HCT116 (cell line): Measurements from ENCODE around the gene GGCT. TPM values are rescaled to one million over a fixed set of nuclear protein-coding genes. Genes with fewer than 3 reads are reported as not detected.

Experiments
- ATAC-seq: fragments of 200-7000 bp; cut with Tn5 transposase; 2 replicates; pipeline ENCODE4 v1.9.1; 2020; ENCODE audit warnings: mild to moderate bottlenecking, moderate library complexity
- BruUV-seq: library from RNA; stranded (reverse); fragments of 400-500 nt; replicated peaks from 2 replicates; lab custom pipeline; 2021; lab: Mats Ljungman, UMichigan
- CTCF ChIA-PET: fragments of 300-600 bp; sonication (Branson Sonifier 250); formaldehyde crosslinking; loops from one replicate; lab custom pipeline; 2021; ENCODE audit warnings: antibody characterized with exemption; lab: Charles Lee
- POLR2A ChIA-PET: fragments of 300-600, 350-600 bp; sonication (Branson Sonifier 250); formaldehyde crosslinking; loops from one replicate; lab custom pipeline; 2021; ENCODE audit warnings: antibody characterized with exemption; lab: Charles Lee
- RAD21 ChIA-PET, 2 experiments: fragments of 300-600 bp; sonication (Branson Sonifier 250); formaldehyde crosslinking; loops; one replicate each; lab custom pipeline; 2023; ENCODE audit warnings: low total read pairs in 2 of 2; ENCODE audit not compliant: uncharacterized antibody in 2 of 2, unreplicated experiment in 2 of 2, low non-redundant PET in 1 of 2; lab: Charles Lee
- DNase-seq: peaks from one replicate; pipeline ENCODE4 v3.0.0-alpha.2; 2010; ENCODE audit warnings: low read depth, low spot score
- H2AFZ ChIP-seq: fragments of 200-600 bp; shearing (Covaris generic), sonication (generic); 2 replicates; pipeline ENCODE4 v1.6.1; 2017; ENCODE audit warnings: low read depth, mixed run types, mixed read lengths, antibody characterized with exemption, low read length; ENCODE audit not compliant: poor library complexity, severe bottlenecking
- H3K27ac ChIP-seq: 2 replicates; pipeline ENCODE4 v1.5.1; 2012; ENCODE audit warnings: low read depth, low read length
- H3K27me3 ChIP-seq: fragments of 200-600 bp; sonication (generic); 2 replicates; pipeline ENCODE4 v1.6.1; 2016; ENCODE audit warnings: mixed run types, low read length, mixed read lengths; ENCODE audit not compliant: insufficient read depth
- H3K36me3 ChIP-seq, 2 experiments: fragments of 200-500 bp in 1 of 2; fragments of 200-600 bp in 1 of 2; sonication (Bioruptor generic) in 1 of 2; sonication (generic) in 1 of 2; 2 replicates each; pipeline versions ENCODE4 v1.5.1 to v1.6.1; 2014 to 2016; ENCODE audit warnings: low read length in 2 of 2, inconsistent platforms in 1 of 2, mixed read lengths in 1 of 2, mixed run types in 1 of 2; ENCODE audit not compliant: insufficient read depth in 2 of 2, control insufficient read depth in 1 of 2
- H3K4me1 ChIP-seq, 2 experiments: fragments of 200-600 bp in 1 of 2; sonication (generic) in 1 of 2; 2 replicates each; pipeline versions ENCODE4 v1.5.1 to v1.6.1; 2012 to 2017; ENCODE audit warnings: low read length in 2 of 2, inconsistent platforms in 1 of 2, mild to moderate bottlenecking in 1 of 2, mixed read lengths in 1 of 2, mixed run types in 1 of 2, moderate library complexity in 1 of 2; ENCODE audit not compliant: insufficient read depth in 2 of 2, control insufficient read depth in 1 of 2
- H3K4me2 ChIP-seq: fragments of 200-600 bp; sonication (generic); 2 replicates; pipeline ENCODE4 v1.6.1; 2017; ENCODE audit warnings: mixed run types, low read length, mixed read lengths
- H3K4me3 ChIP-seq, 2 experiments: fragments of 200-600 bp in 1 of 2; sonication (generic) in 1 of 2; replicated peaks in 1 of 2; 2 replicates each; pipeline ENCODE4 v1.5.1; 2011 to 2016; ENCODE audit warnings: low read length in 2 of 2, control low read depth in 1 of 2, low read depth in 1 of 2, mild to moderate bottlenecking in 1 of 2, mixed read lengths in 1 of 2, mixed run types in 1 of 2
- H3K79me2 ChIP-seq: fragments of 200-600 bp; sonication (generic); 2 replicates; pipeline ENCODE4 v1.6.1; 2017; ENCODE audit warnings: mild to moderate bottlenecking, mixed run types, low read length, moderate library complexity, mixed read lengths; ENCODE audit not compliant: insufficient read depth
- H3K9ac ChIP-seq: fragments of 200-600 bp; sonication (generic); 2 replicates; pipeline ENCODE4 v1.6.1; 2016; ENCODE audit warnings: low read length, mixed read lengths
- H3K9me2 ChIP-seq: fragments of 200-600 bp; sonication (generic), shearing (Covaris generic); 2 replicates; pipeline ENCODE4 v1.6.1; 2017; ENCODE audit warnings: mixed run types, mild to moderate bottlenecking, moderate library complexity; ENCODE audit not compliant: insufficient read depth
- H3K9me3 ChIP-seq, 2 experiments: fragments of 200-500 bp in 1 of 2; fragments of 200-600 bp in 1 of 2; sonication (Bioruptor generic) in 1 of 2; sonication (generic) in 1 of 2; 2 replicates each; pipeline ENCODE4 v1.6.1; 2014 to 2017; ENCODE audit warnings: low read length in 2 of 2, mixed read lengths in 2 of 2, inconsistent platforms in 1 of 2, low read depth in 1 of 2, mild to moderate bottlenecking in 1 of 2, mixed run types in 1 of 2, moderate library complexity in 1 of 2; ENCODE audit not compliant: control insufficient read depth in 1 of 2, insufficient read depth in 1 of 2
- H4K20me1 ChIP-seq: fragments of 200-600 bp; sonication (generic), shearing (Covaris generic); 2 replicates; pipeline ENCODE4 v1.6.1; 2017; ENCODE audit warnings: mixed run types, mild to moderate bottlenecking, moderate library complexity; ENCODE audit not compliant: insufficient read depth
- CBX3 ChIP-seq: IDR thresholded peaks from 2 replicates; pipeline ENCODE4 v1.6.1; 2012; ENCODE audit warnings: low read depth
- CEBPB ChIP-seq: IDR thresholded peaks from 2 replicates; pipeline ENCODE4 v1.6.1; 2012; ENCODE audit warnings: low read depth
- EGR1 ChIP-seq: IDR thresholded peaks from 2 replicates; pipeline ENCODE4 v1.6.1; 2012; ENCODE audit warnings: low read depth
- EZH2 ChIP-seq: fragments of 200-600 bp; sonication (generic); IDR thresholded peaks from 2 replicates; pipeline ENCODE4 v1.6.1; 2017; ENCODE audit warnings: antibody characterized with exemption, mixed run types
- POLR2AphosphoS5 ChIP-seq: IDR thresholded peaks from 2 replicates; pipeline ENCODE4 v1.6.1; 2011; ENCODE audit warnings: mild to moderate bottlenecking, low read depth, low read length, moderate library complexity
- REST ChIP-seq: IDR thresholded peaks from 2 replicates; pipeline ENCODE4 v1.6.1; 2012; ENCODE audit warnings: low read depth
- SP1 ChIP-seq: IDR thresholded peaks from 2 replicates; pipeline ENCODE4 v1.6.1; 2012; ENCODE audit warnings: low read depth
- SRF ChIP-seq: IDR thresholded peaks from 2 replicates; pipeline ENCODE4 v1.6.1; 2012; ENCODE audit warnings: low read depth
- TCF7L2 ChIP-seq: IDR thresholded peaks from 2 replicates; pipeline ENCODE4 v1.7.0; 2011; ENCODE audit warnings: borderline replicate concordance, inconsistent platforms; ENCODE audit not compliant: insufficient read depth, insufficient read length; ENCODE audit errors: extremely low read depth
- YY1 ChIP-seq: IDR thresholded peaks from 2 replicates; pipeline ENCODE4 v1.6.1; 2011; ENCODE audit warnings: low read length, low read depth, moderate library complexity, mild to moderate bottlenecking; ENCODE audit not compliant: insufficient replicate concordance; ENCODE audit errors: extremely low read depth
- ZFX ChIP-seq: fragments of 450-650 bp; IDR thresholded peaks from 2 replicates; pipeline ENCODE4 v1.6.1; 2017
- ZNF274 ChIP-seq: fragments of 200-500 bp; sonication (Bioruptor generic); IDR thresholded peaks from 2 replicates; pipeline ENCODE4 v1.6.1; 2014; ENCODE audit warnings: mild to moderate bottlenecking, low read depth, low read length, inconsistent platforms
- intact Hi-C: fragments of 100-400 bp; cut with micrococcal nuclease; formaldehyde crosslinking; loops from 2 replicates; pipeline ENCODE4 v1.10.0; 2022
- total RNA-seq: library from RNA; stranded (reverse); gene quantifications from one replicate; pipeline ENCODE4 v1.2.1, GENCODE V29; 2021; ENCODE audit not compliant: unreplicated experiment

The GGCT gene
- total RNA-seq, 1 experiment from 2014 or later, result 60.6 TPM

- ChIA-PET CTCF (no interaction called here), RAD21 (no interaction called here), POLR2A (no interaction called here)
- intact Hi-C loops, result no loop called here
- no peak overlapping the region for H3K27ac ChIP-seq
- DNase-seq (no peak), ATAC-seq (no peak)
- H3K9me2 ChIP-seq, result no peaks in the 10 kb centered on the region
- H4K20me1 ChIP-seq, result no peaks in the 10 kb centered on the region
- H3K9me3 ChIP-seq, result no peaks in the 10 kb centered on the region
- H3K36me3 ChIP-seq, result no peaks in the 10 kb centered on the region; a peak in 1 of 4 replicates
- peaks cover 0 to 8% of the 10 kb centered on the region in 2 experiments; a peak in 2 of 4 replicates for H3K4me1 ChIP-seq
- no peak overlapping the region for H2AFZ ChIP-seq
- H3K4me2 ChIP-seq, result no peak overlapping the region
- BruUV-seq, result no TSS peak
- TF ChIP-seq EGR1 (no peak), REST (no peak), YY1 (no peak), EZH2 (no peak), ZNF274 (no peak), CBX3 (no peak), SRF (no peak), SP1 (no peak), POLR2AphosphoS5 (no peak), CEBPB (no peak), ZFX (no peak), TCF7L2 (no peak)
- 0 out of 2 replicates have a peak, but pooled peaks cover 9% of the 10 kb centered on the region for H3K79me2 ChIP-seq
- H3K27me3 ChIP-seq, result no peaks in the 10 kb centered on the region
- H3K4me3 ChIP-seq, result no peak overlapping the region
- H3K9ac ChIP-seq, result no peak overlapping the region
These were observed 34.4 kb downstream of the GGCT start for GRCh38 chr7:30470163-30470770.
